Medulla oblongata (tissue), 1 donor: Measurements from ENCODE around the gene HLCS.

Experiments
- DNase-seq: peaks from one replicate; pipeline ENCODE4 v3.0.0-alpha.2; 2015; ENCODE audit errors: extremely low spot score

The HLCS gene

GRCh38 chr21:36704958-36705678 lies 261.4 kb downstream of the HLCS start:
- no peak for DNase-seq

GRCh38 chr21:36704281-36704957 lies 262.1 kb downstream of the HLCS start:
- DNase-seq = no peak

- no peak for DNase-seq
These were observed 262.7 kb downstream of the HLCS start for GRCh38 chr21:36703626-36704280.

GRCh38 chr21:36703123-36703522 lies 263.3 kb downstream of the HLCS start:
- no peak for DNase-seq

GRCh38 chr21:36702622-36702968 lies 263.9 kb downstream of the HLCS start:
- no peak for DNase-seq

GRCh38 chr21:36701756-36702621 lies 264.5 kb downstream of the HLCS start:
- DNase-seq = no peak

- no peak for DNase-seq
These were observed 265.3 kb downstream of the HLCS start for GRCh38 chr21:36700971-36701755.
